Activated CD4-positive, alpha-beta T cell treated with anti-CD3 and anti-CD28 coated beads, Interleukin-2, amount 50 U/mL, for 1 hour (primary cell): Measurements from ENCODE around the gene KCNJ18.
"Not testable (repeated sequence)": the region's sequence is repeated elsewhere in the genome, so short reads cannot be mapped to it uniquely, and the experiment has no call there.

Source experiments
- DNase-seq: peaks from one replicate; pipeline ENCODE4 v3.0.0-alpha.2; 2020

KCNJ18 gene

DNA sequence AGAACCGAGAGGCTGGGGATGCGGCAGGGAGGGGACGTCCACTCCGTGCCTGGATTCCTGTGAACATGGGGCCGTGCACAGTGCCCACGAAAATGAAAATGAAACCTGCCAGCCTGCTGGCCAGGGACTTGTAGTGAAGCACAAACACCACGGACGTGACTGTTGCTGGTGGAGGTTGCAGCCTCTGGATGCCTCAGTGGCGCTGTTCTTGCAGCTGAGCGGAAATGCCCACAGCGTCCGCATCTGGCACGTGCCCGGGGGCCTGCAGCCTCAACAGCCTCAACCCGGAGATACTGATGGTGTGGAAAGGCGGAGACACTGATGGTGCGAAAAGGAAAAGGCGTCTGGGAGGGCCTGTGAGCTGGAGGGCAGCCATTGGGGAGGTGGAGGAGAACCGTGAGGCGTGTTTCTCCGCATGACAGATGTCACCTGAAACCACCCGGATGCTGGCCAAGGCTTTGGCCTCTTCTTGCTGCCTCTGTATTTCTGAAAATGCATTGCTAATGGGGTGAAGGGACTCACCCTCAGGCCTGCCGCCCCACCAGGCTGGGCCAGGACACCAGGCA is 44.8 kb downstream of the KCNJ18 start:
- not testable (repeated sequence) for DNase-seq

DNA sequence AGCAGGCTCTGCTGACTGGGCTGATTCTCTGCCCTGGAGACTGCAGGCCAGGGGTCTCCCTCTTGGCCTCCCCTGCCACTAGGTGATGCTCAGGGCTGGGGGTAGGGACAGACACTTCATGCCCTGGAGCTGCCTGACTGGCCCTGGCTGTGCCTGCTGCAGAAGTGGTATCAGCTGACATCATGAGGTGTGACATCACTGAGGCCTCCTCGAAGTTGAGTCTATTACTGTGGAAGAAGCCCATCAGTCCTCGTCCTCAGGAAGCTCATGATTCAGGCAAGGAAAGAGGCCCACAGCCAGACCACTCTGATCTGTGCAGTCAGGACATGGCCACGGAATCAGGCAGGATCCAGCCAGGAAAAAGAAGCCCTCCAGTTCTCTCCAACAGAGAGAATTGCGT is 45.9 kb downstream of the KCNJ18 start:
- not testable (repeated sequence) for DNase-seq

DNA sequence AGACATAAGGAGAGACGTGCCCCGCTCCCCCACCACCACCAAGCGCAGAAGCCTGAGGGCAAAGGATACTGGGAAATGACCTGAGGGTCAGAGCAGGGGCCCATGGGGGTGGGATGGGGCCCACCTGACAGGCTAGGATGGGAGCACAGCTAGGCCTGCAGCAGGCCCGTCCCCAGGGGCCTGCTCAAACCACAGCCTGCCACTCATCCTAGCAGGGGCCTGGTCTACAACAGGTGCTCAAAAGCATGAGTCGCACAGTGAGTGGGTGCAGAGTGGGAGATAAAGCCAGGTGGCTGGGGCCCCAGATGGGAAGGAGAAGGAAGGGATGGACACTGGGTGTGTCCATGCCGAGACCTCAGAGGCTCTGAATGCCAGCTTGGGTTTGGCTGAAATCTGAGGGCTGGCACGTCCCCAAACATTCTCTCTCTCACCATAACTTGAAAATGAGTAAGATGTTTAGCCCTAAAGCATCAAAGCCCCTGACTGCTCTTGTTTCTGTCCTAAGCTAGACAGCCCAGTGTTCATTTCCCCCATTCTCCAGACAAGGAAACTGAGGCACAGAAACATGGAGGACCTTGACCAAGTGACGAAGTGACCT is 46.7 kb downstream of the KCNJ18 start:
- DNase-seq: not testable (repeated sequence)

DNA sequence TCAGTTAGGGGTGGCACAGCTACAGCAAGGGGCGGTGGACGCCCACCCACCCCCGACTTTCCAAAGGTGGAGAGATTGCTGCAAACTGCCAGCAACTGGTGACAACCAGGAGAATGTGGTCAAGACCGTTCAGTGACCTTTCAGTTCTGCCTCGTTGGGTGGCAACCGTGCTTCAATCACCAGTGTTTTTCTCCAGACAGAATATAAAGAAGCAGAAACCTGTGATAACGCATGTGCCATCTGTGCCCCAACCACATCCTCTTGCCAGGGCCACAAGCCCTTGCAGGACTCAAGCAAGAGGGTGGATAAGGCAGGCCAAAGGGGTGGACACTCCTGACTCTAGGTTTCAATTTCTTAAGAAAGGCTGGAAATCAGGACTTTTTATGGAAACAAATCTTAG is 47.2 kb downstream of the KCNJ18 start:
- DNase-seq: not testable (repeated sequence)

DNA sequence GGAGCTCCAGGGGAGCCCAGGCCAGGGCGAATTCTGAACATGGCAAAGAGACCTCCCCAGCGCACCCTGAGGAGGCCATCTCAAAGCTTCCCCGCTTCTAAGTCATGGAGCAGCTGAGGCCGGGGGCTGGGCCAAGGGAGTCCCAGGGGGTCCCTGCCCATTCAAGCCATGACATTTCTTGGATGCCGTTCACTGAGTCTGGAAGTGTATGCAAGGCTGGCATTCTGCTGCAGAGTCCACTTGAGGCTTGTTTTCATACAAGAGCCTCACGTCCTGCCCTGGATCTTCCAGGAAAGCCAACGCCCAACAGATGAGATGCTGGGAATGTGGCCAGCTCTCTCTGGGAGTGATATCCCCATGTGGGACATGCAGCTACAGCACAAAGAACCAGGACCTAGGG is 48.5 kb downstream of the KCNJ18 start:
- DNase-seq: not testable (repeated sequence)

GRCh38 chr17:21741520-21741919 is 49.2 kb downstream of the KCNJ18 start:
- DNase-seq: not testable (repeated sequence)

DNA sequence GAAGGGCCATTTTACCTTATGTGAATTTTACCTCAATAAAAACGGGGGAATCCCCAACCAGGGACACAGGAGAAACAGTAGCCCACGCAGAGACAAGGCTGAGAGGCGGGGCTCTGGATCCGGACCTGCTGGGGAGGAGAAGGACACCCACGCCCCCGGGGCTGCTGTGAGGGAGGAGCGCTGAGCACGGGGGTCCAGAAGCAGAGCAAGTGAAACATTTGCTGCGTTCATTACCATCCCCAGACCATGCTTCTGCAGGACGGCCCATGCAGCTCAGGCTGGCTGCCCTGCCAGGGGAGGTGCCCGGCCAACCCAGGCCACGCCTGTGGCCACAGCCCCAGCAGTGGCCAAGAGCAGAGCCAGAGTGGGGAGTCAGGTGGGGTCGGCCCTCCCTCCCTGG is 50.0 kb downstream of the KCNJ18 start:
- DNase-seq: no peak

GRCh38 chr17:21744151-21744550 is 51.8 kb downstream of the KCNJ18 start:
- not testable (repeated sequence) for DNase-seq

DNA sequence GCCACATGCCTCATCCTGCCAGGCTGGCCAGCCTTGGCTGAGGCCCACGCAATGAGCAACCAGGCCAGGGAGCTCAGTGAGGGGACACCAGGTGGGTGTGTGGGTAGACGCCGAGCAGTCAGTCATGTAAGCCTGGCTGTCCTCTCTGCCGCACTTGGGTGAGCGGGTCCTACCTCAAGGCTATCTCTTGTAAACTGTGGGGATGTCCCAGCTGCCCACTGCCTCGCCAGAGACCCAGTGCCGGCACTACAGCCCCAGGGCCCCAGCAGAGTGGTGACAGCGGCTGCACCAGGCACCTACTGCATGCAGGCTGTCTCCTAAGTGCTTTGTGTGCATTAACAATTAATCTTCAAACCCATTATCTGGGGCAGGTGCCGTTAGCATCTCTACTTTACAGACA is 52.3 kb downstream of the KCNJ18 start:
- DNase-seq: not testable (repeated sequence)

GRCh38 chr17:21745385-21746054 is 53.2 kb downstream of the KCNJ18 start:
- DNase-seq: not testable (repeated sequence)

DNA sequence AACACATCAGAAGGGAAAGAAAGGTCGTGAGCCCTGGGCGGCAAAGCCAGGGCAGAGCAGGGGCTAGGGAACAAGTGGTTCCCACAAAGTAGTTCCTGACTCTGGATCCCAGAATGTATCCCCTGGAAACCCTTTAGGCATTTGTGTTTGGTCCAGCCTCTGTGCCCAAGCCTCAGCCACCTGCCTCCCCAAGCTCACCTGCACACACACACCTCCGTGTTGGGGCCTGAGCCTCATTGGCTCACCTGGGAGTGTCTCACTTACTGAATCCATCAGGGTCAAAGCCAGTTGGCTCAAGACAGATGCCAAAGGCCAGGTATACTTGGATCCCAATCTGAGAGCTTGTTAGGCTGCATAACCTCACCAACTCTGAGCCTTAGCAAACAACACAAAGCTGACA is 54.1 kb downstream of the KCNJ18 start:
- not testable (repeated sequence) for DNase-seq

DNA sequence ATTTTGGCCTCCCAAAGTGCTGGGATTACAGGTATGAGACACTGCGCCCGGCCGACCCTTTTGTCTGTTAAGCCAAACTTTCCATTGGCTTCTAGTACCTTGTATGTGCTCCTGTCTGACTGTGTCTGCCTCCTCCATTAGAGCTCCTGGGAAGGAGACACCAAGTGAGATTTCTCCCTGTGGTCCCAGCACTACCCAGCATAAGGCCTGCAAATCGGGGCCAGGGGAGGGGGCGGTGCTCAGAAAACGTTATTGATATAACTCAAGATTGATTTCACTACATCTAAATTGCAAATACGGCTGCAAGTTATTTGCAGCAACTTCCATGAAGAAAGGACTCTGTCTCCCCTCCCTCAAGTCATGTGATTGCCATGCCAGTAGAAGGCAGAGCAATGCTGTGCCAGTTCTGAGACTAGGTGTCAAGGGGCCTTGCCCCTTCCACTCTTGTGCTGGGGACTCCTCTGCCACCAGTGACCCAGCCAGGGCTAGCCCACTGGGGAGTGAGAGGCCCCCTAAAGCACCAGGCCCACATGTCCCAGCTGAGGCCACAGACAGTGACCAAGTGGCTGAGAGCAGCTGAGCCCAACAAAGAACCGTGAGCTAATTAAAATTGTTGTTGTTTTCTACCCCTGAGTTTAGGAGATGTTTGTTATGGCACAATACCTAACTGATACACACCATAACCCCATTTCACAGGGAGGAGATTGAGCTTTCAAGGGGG is 55.0 kb downstream of the KCNJ18 start:
- DNase-seq: not testable (repeated sequence)

GRCh38 chr17:21748686-21749085 is 56.4 kb downstream of the KCNJ18 start:
- DNase-seq: not testable (repeated sequence)

- not testable (repeated sequence) for DNase-seq
Observed at GRCh38 chr17:21749696-21750531, 57.6 kb downstream of the KCNJ18 start.

DNA sequence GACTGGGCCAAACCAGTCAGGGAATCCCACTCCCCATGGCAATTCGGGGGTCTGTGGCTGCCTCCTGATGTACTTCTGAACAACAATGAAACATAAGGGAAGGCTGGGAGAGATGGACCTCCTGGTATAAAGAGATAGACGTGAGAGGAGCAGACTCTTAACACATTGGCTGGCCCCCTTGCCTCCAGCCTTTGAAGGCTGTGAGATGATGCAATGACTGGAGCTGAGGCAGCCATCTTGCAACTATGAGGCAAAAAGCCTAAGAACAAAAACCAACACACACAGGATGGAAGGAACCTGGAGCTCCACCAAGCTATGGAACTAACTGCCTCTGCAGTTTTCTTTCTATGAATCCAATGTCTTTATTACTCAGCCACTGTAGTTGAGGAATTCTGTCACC is 58.8 kb downstream of the KCNJ18 start:
- DNase-seq: not testable (repeated sequence)
